IPS DF 19.7 (cell line): Measurements from ENCODE around the gene CXADR.

Source experiments
- DNase-seq: peaks from one replicate; pipeline ENCODE4 v3.0.0-alpha.2; 2013; ENCODE audit warnings: low read depth, low spot score

The CXADR gene

GRCh38 chr21:17542371-17543011 lies 29.6 kb downstream of the CXADR start:
- no peak for DNase-seq

- DNase-seq, result no peak
These were observed 32.2 kb downstream of the CXADR start for GRCh38 chr21:17545007-17545406.

- no peak for DNase-seq
These were observed 35.4 kb downstream of the CXADR start for GRCh38 chr21:17548262-17548661.

GRCh38 chr21:17550671-17551308 lies 37.9 kb downstream of the CXADR start:
- no peak for DNase-seq

GRCh38 chr21:17552410-17552809 lies 39.6 kb downstream of the CXADR start:
- no peak for DNase-seq

GRCh38 chr21:17554120-17554519 lies 41.3 kb downstream of the CXADR start:
- DNase-seq, result no peak

GRCh38 chr21:17554679-17555465 lies 42.0 kb downstream of the CXADR start:
- no peak for DNase-seq

- no peak for DNase-seq
These were observed 47.7 kb downstream of the CXADR start for GRCh38 chr21:17560377-17561025.

GRCh38 chr21:17570786-17571185 lies 57.9 kb downstream of the CXADR start:
- no peak for DNase-seq

GRCh38 chr21:17572431-17572830 lies 59.6 kb downstream of the CXADR start:
- DNase-seq, result no peak

GRCh38 chr21:17575076-17575475 lies 62.2 kb downstream of the CXADR start:
- DNase-seq, result no peak

GRCh38 chr21:17576080-17576835 lies 63.4 kb downstream of the CXADR start:
- DNase-seq, result no peak

- DNase-seq, result no peak
These were observed 64.9 kb downstream of the CXADR start for GRCh38 chr21:17577701-17578100.

GRCh38 chr21:17578162-17578561 lies 65.3 kb downstream of the CXADR start:
- DNase-seq, result no peak

- no peak for DNase-seq
These were observed 66.0 kb downstream of the CXADR start for GRCh38 chr21:17578876-17579275.

- no peak for DNase-seq
These were observed 67.5 kb downstream of the CXADR start for GRCh38 chr21:17580319-17580718.

- no peak for DNase-seq
These were observed 71.1 kb downstream of the CXADR start for GRCh38 chr21:17583898-17584297.

- DNase-seq, result no peak
These were observed 73.1 kb downstream of the CXADR start for GRCh38 chr21:17585875-17586450.

- no peak for DNase-seq
These were observed 77.6 kb downstream of the CXADR start for GRCh38 chr21:17590430-17590829.

GRCh38 chr21:17597680-17598079 lies 84.8 kb downstream of the CXADR start:
- DNase-seq, result no peak

- DNase-seq, result no peak
These were observed 85.6 kb downstream of the CXADR start for GRCh38 chr21:17598437-17598836.
